Upper lobe of left lung (tissue), 4 donors: ENCODE data around the gene PPP1R9A.

Source experiments
- POLR2A ChIP-seq, 4 donors: fragments of 450-650 bp; IDR thresholded peaks; one replicate each; pipeline ENCODE4 v1.5.1; 2016 to 2017; ENCODE audit warnings: antibody characterized with exemption in 4 of 4, mild to moderate bottlenecking in 2 of 4
- POLR2AphosphoS5 ChIP-seq, 2 donors: sonication (generic); formaldehyde crosslinking; IDR thresholded peaks; one replicate each; pipeline ENCODE4 v1.5.1; 2017; ENCODE audit warnings: antibody characterized with exemption in 2 of 2
- TF ChIP-seq, protein P1 (sequence below), 6 experiments: fragments of 450-650 bp in 4 of 6; fragments of 200-600 bp in 2 of 6; sonication (generic) in 2 of 6; IDR thresholded peaks; one replicate each; pipeline ENCODE4 v1.5.1; 2016 to 2019; ENCODE audit warnings: antibody characterized with exemption in 6 of 6

DNA sequence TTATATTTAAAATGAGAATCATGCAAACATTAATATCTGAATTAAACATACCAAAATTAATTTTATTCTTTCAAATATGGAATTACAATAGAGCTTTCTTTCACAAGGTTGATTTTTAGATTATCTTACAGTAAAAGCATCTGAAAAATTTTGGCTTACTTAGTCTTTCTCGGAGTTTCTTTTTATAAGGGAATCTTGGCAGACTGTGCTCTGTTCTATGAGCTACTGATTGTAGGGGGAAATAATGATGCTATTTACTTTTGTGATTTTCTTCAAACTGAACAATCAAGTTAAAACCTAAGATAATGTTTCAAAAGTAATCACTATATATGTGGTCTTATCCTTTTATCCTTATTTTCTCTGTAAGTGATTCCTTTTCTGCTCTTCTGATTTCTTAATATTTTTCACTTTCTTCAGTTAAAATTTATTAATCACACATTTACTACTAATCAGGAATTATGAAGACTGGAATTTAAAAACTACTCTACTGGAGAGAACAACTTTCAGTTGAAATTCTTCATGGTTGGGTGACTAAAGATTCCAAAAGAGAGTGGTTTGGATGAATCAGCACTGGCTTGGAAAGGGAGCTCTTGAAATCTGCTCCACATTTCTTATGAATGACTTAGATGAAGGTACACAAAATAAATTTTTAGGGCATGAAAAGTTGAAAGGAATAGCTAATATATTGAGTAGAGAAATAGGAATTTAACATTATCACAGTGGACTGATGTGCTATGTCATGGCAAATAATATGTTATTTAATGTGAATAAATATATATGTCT, 103.9 kb downstream of the PPP1R9A start:
- TF ChIP-seq, protein P1, sequence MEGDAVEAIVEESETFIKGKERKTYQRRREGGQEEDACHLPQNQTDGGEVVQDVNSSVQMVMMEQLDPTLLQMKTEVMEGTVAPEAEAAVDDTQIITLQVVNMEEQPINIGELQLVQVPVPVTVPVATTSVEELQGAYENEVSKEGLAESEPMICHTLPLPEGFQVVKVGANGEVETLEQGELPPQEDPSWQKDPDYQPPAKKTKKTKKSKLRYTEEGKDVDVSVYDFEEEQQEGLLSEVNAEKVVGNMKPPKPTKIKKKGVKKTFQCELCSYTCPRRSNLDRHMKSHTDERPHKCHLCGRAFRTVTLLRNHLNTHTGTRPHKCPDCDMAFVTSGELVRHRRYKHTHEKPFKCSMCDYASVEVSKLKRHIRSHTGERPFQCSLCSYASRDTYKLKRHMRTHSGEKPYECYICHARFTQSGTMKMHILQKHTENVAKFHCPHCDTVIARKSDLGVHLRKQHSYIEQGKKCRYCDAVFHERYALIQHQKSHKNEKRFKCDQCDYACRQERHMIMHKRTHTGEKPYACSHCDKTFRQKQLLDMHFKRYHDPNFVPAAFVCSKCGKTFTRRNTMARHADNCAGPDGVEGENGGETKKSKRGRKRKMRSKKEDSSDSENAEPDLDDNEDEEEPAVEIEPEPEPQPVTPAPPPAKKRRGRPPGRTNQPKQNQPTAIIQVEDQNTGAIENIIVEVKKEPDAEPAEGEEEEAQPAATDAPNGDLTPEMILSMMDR (IDR thresholded peaks at IDR 0.05), result no peak
- TF ChIP-seq POLR2A (IDR thresholded peaks at IDR 0.05), result no peak
- TF ChIP-seq POLR2AphosphoS5 (IDR thresholded peaks at IDR 0.05), result no peak
